Suprapubic skin (tissue), 4 donors: Measurements from ENCODE around the gene TEAD4. TPM values are rescaled to one million over a fixed set of nuclear protein-coding genes. Genes with fewer than 3 reads are reported as not detected.
A peak's percentile ranks its signal among the peaks of the same experiment; 100 is the strongest.

Source experiments
- DNase-seq, 2 donors: peaks; one replicate each; pipeline ENCODE4 v3.0.0-alpha.2; 2019; ENCODE audit warnings: low spot score in 2 of 2
- H3K27ac ChIP-seq: fragments of 200-600 bp; sonication (generic); one replicate; pipeline ENCODE4 v1.5.1; 2019
- H3K27me3 ChIP-seq: fragments of 200-600 bp; sonication (generic); one replicate; pipeline ENCODE4 v1.5.1; 2019
- H3K36me3 ChIP-seq: fragments of 200-600 bp; sonication (generic); one replicate; pipeline ENCODE4 v1.5.1; 2019
- H3K4me1 ChIP-seq: fragments of 200-600 bp; sonication (generic); one replicate; pipeline ENCODE4 v1.5.1; 2019
- H3K4me3 ChIP-seq: fragments of 200-600 bp; sonication (generic); one replicate; pipeline ENCODE4 v1.5.1; 2019; ENCODE audit warnings: mild to moderate bottlenecking
- H3K9me3 ChIP-seq: fragments of 200-600 bp; sonication (generic); one replicate; pipeline ENCODE4 v1.5.1; 2019
- CTCF ChIP-seq, 2 donors: fragments of 200-600 bp in 1 of 2; fragments of 450-650 bp in 1 of 2; sonication (generic) in 1 of 2; IDR thresholded peaks; one replicate each; pipeline ENCODE4 v1.5.1; 2016 to 2019; ENCODE audit warnings: antibody characterized with exemption in 2 of 2, mild to moderate bottlenecking in 1 of 2, moderate library complexity in 1 of 2
- EP300 ChIP-seq: sonication (generic); formaldehyde crosslinking; IDR thresholded peaks from one replicate; pipeline ENCODE4 v1.6.1; 2017; ENCODE audit warnings: antibody characterized with exemption
- POLR2A ChIP-seq, 2 donors: fragments of 450-650 bp; IDR thresholded peaks; one replicate each; pipeline ENCODE4 v1.6.1; 2017; ENCODE audit warnings: antibody characterized with exemption in 2 of 2, mild to moderate bottlenecking in 2 of 2, moderate library complexity in 2 of 2
- POLR2AphosphoS5 ChIP-seq, 3 donors: sonication (generic); formaldehyde crosslinking; IDR thresholded peaks; one replicate each; pipeline ENCODE4 v1.6.1; 2017; ENCODE audit warnings: antibody characterized with exemption in 3 of 3
- WGBS: methylation state at CpG from one replicate; pipeline ENCODE4 v1.1.5; 2018; 5-methylcytosine and 5-hydroxymethylcytosine counted together
- total RNA-seq, 4 donors: library from RNA; depleted of rRNA; stranded (reverse); fragments of >200 nt; gene quantifications; one replicate each; pipeline ENCODE4 v1.1.0, GENCODE V29; 2016

Gene TEAD4
- total RNA-seq, 4 donors from 2014 or later: 13.0 to 28.4 (median 17.2) TPM

- Histone ChIP-seq H3K4me1 (peaks cover 38% of the 10 kb centered on the region), H3K4me3 (peak within 1 kb of the TSS; percentile 74), H3K36me3 (no peaks in the 10 kb centered on the region), H3K9me3 (no peaks in the 10 kb centered on the region), H3K27me3 (no peaks in the 10 kb centered on the region), H3K27ac (peak within 1 kb of the TSS; percentile 96)
- under 1% methylated on average over 38 of the region's 95 CpGs for whole genome bisulfite sequencing
- DNase-seq: peak; percentile 87
- no peak for TF ChIP-seq EP300
- no peak for TF ChIP-seq POLR2AphosphoS5 (IDR thresholded peaks at IDR 0.05)
- no peak for TF ChIP-seq POLR2A (IDR thresholded peaks at IDR 0.05)
- no peak for TF ChIP-seq CTCF (IDR thresholded peaks at IDR 0.05)
These were observed 117.8 kb downstream of the TEAD4 start, which contains the start of gene TSPAN9 for GRCh38 chr12:3076730-3077571. TSS of gene TSPAN9 (plus strand) at chr12:3077379. CDS start at chr12:3201194, 123,815 bp downstream.

- H3K9me3 ChIP-seq: no peaks in the 10 kb centered on the region
- peak in 1 of 2 donors; percentile 76 for DNase-seq
These were observed 118.4 kb downstream of the TEAD4 start for GRCh38 chr12:3077572-3078081.

GRCh38 chr12:3078086-3078820 is 119.1 kb downstream of the TEAD4 start:
- Histone ChIP-seq H3K9me3 (no peaks in the 10 kb centered on the region), H3K4me3 (peak overlapping the region; percentile 74), H3K4me1 (peaks cover 36% of the 10 kb centered on the region), H3K36me3 (no peaks in the 10 kb centered on the region), H3K27ac (peak overlapping the region; percentile 96), H3K27me3 (no peaks in the 10 kb centered on the region)
- TF ChIP-seq POLR2AphosphoS5 (IDR thresholded peaks at IDR 0.05): no peak
- no peak for TF ChIP-seq CTCF (IDR thresholded peaks at IDR 0.05)
- peak in 1 of 2 donors; percentile 20 for DNase-seq
- WGBS: 34% methylated on average over 10 of the region's 10 CpGs

More at GRCh38 chr12:3077572-3078081, 118.4 kb downstream of the TEAD4 start:
- Histone ChIP-seq H3K4me3 (peak overlapping the region; percentile 74), H3K36me3 (no peaks in the 10 kb centered on the region), H3K27me3 (no peaks in the 10 kb centered on the region), H3K4me1 (peaks cover 38% of the 10 kb centered on the region), H3K27ac (peak overlapping the region; percentile 96)
- whole genome bisulfite sequencing: 0% methylated on average over 30 of the region's 32 CpGs
- TF ChIP-seq POLR2A (IDR thresholded peaks at IDR 0.05): no peak
- no peak for TF ChIP-seq EP300
- no peak for TF ChIP-seq CTCF (IDR thresholded peaks at IDR 0.05)
- no peak for TF ChIP-seq POLR2AphosphoS5 (IDR thresholded peaks at IDR 0.05)

- TF ChIP-seq POLR2A (IDR thresholded peaks at IDR 0.05) (no peak), CTCF (IDR thresholded peaks at IDR 0.05) (no peak), EP300 (no peak), POLR2AphosphoS5 (IDR thresholded peaks at IDR 0.05) (no peak)
- no peak overlapping the region for H3K4me3 ChIP-seq
- no peaks in the 10 kb centered on the region for H3K36me3 ChIP-seq
- no peak for DNase-seq
- peaks cover 40% of the 10 kb centered on the region for H3K4me1 ChIP-seq
- WGBS: 65% methylated on average over 9 of the region's 9 CpGs
- no peaks in the 10 kb centered on the region for H3K27me3 ChIP-seq
- H3K27ac ChIP-seq: no peak overlapping the region
- H3K9me3 ChIP-seq: no peaks in the 10 kb centered on the region
These were observed 121.9 kb downstream of the TEAD4 start for GRCh38 chr12:3081091-3081490.

- WGBS: 63% methylated on average over 7 of the region's 7 CpGs
- H3K4me1 ChIP-seq: peaks cover 41% of the 10 kb centered on the region
These were observed 122.7 kb downstream of the TEAD4 start for GRCh38 chr12:3081886-3082285.

More at GRCh38 chr12:3081886-3082285, 122.7 kb downstream of the TEAD4 start:
- DNase-seq: no peak
- Histone ChIP-seq H3K36me3 (peaks cover 2% of the 10 kb centered on the region), H3K27me3 (no peaks in the 10 kb centered on the region), H3K4me3 (no peak overlapping the region), H3K27ac (no peak overlapping the region), H3K9me3 (no peaks in the 10 kb centered on the region)
- TF ChIP-seq POLR2AphosphoS5 (IDR thresholded peaks at IDR 0.05) (no peak), EP300 (no peak), CTCF (IDR thresholded peaks at IDR 0.05) (no peak), POLR2A (IDR thresholded peaks at IDR 0.05) (no peak)
